PC-3 (cell line): Measurements from ENCODE around the gene BCCIP. TPM values are rescaled to one million over a fixed set of nuclear protein-coding genes. Genes with fewer than 3 reads are reported as not detected.

Source experiments
- ATAC-seq: fragments of 200-7000 bp; cut with Tn5 transposase; 2 replicates; pipeline ENCODE4 v1.9.1; 2020; ENCODE audit warnings: mild to moderate bottlenecking, moderate library complexity
- BruUV-seq: library from RNA; stranded (reverse); fragments of 400-500 nt; replicated peaks from 2 replicates; lab custom pipeline; 2021; lab: Mats Ljungman, UMichigan
- CTCF ChIA-PET: fragments of 300-600 bp; sonication (Branson Sonifier 250); formaldehyde crosslinking; loops from one replicate; lab custom pipeline; 2022; ENCODE audit warnings: antibody characterized with exemption; lab: Charles Lee
- POLR2A ChIA-PET: fragments of 300-600 bp; sonication (Branson Sonifier 250); formaldehyde crosslinking; loops from one replicate; lab custom pipeline; 2022; ENCODE audit warnings: antibody characterized with exemption; ENCODE audit not compliant: unreplicated experiment; lab: Charles Lee
- DNase-seq: peaks from one replicate; pipeline ENCODE4 v3.0.0-alpha.2; 2015
- H2AFZ ChIP-seq: fragments of 300-600 bp; sonication (generic); 2 replicates; pipeline ENCODE4 v1.6.0; 2016; ENCODE audit warnings: antibody characterized with exemption, low read length
- H3F3A ChIP-seq: fragments of 300-600 bp; sonication (generic); one replicate; pipeline ENCODE4 v1.6.0; 2017; ENCODE audit warnings: antibody characterized with exemption, low read length, control low read depth, mild to moderate bottlenecking; ENCODE audit not compliant: unreplicated experiment
- H3K27ac ChIP-seq: fragments of 300-600 bp; sonication (generic); 2 replicates; pipeline ENCODE4 v1.5.1; 2016; ENCODE audit warnings: mild to moderate bottlenecking, low read length
- H3K27me3 ChIP-seq: fragments of 300-600 bp; sonication (generic); 2 replicates; pipeline ENCODE4 v1.6.1; 2016; ENCODE audit warnings: low read length, mixed read lengths
- H3K36me3 ChIP-seq: fragments of 300-600 bp; sonication (generic); 2 replicates; pipeline ENCODE4 v1.6.1; 2016; ENCODE audit warnings: low read depth, mixed run types, low read length, mixed read lengths
- H3K4me1 ChIP-seq: fragments of 300-600 bp; sonication (generic); 2 replicates; pipeline ENCODE4 v1.5.1; 2016; ENCODE audit warnings: low read length; ENCODE audit not compliant: insufficient read depth
- H3K4me2 ChIP-seq: fragments of 300-600 bp; sonication (generic); 2 replicates; pipeline ENCODE4 v1.6.0; 2016; ENCODE audit warnings: low read length
- H3K4me3 ChIP-seq: fragments of 300-600 bp; sonication (generic); 2 replicates; pipeline ENCODE4 v1.5.1; 2016; ENCODE audit warnings: mild to moderate bottlenecking, low read length, mixed read lengths
- H3K79me2 ChIP-seq: fragments of 300-600 bp; sonication (generic); 2 replicates; pipeline ENCODE4 v1.6.1; 2017; ENCODE audit warnings: low read length, mixed read lengths
- H3K9ac ChIP-seq: fragments of 300-600 bp; sonication (generic); 2 replicates; pipeline ENCODE4 v1.6.0; 2016; ENCODE audit warnings: mild to moderate bottlenecking, low read length
- H3K9me2 ChIP-seq: fragments of 300-600 bp; sonication (generic); replicated peaks from 2 replicates; pipeline ENCODE4 v1.6.1; 2016; ENCODE audit warnings: mixed run types, low read length, mixed read lengths
- H3K9me3 ChIP-seq: fragments of 300-600 bp; sonication (generic); 2 replicates; pipeline ENCODE4 v1.6.1; 2016; ENCODE audit warnings: low read length, mixed read lengths
- H4K20me1 ChIP-seq: fragments of 300-600 bp; sonication (generic); 2 replicates; pipeline ENCODE4 v1.6.1; 2016; ENCODE audit warnings: low read length, mixed read lengths
- EZH2 ChIP-seq: fragments of 300-600 bp; sonication (generic); IDR thresholded peaks from one replicate; pipeline ENCODE4 v1.6.1; 2017; ENCODE audit warnings: antibody characterized with exemption, mild to moderate bottlenecking, low read length; ENCODE audit not compliant: unreplicated experiment
- EZH2phosphoT487 ChIP-seq: fragments of 300-600 bp; sonication (generic); IDR thresholded peaks from 2 replicates; pipeline ENCODE4 v1.6.1; 2018; ENCODE audit warnings: mild to moderate bottlenecking, antibody characterized with exemption, low read length, borderline replicate concordance
- intact Hi-C: fragments of 100-400 bp; cut with micrococcal nuclease; formaldehyde crosslinking; loops from 2 replicates; pipeline ENCODE4 v1.9.0; 2023
- total RNA-seq: library from RNA; depleted of rRNA; stranded (reverse); fragments of >200 nt; gene quantifications from 2 replicates; pipeline ENCODE4 v1.2.3, GENCODE V29; 2014
- TF ChIP-seq, protein P1 (sequence below): fragments of 300-600 bp; sonication (generic); conservative IDR thresholded peaks from 2 replicates; pipeline ENCODE4 v1.5.1; 2017; ENCODE audit warnings: antibody characterized with exemption, low read depth, mild to moderate bottlenecking, low read length

BCCIP gene
- total RNA-seq, 1 experiment from 2014 or later, result 81.5 TPM

DNA sequence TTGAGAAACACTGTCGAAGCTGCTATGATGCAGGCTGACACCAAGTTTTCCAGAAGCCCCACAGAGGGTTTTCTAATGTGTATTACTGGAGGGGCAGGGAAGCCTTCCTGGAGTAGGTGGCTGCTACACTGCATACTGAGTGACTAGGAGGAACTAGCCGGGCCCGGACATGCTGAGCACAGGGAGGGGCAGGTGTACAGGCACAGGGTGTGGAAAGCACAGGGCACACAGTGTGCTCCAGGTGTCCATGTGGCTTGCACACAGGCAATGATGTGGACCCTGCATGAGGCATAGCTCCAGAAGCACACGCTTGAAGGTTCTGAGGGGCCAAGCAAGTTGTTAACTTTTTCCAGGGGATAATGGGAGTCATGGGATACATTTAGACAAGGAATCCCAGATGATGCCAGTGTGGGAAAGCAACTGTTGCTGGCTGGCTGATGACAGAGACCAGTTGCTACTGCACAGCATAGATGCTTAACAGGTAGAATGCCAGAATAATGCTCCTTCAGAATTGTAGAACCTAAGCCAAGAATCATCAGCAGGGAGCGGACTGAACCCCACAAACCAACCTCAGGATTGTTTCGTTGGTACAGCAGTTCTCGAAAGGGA lies 43.2 kb downstream of the BCCIP start:
- Histone ChIP-seq H3K9me2 (no peaks in the 10 kb centered on the region), H3K4me1 (no peaks in the 10 kb centered on the region), H4K20me1 (no peaks in the 10 kb centered on the region), H3K9me3 (no peaks in the 10 kb centered on the region), H3K9ac (no peak overlapping the region), H3K27ac (no peak overlapping the region), H2AFZ (no peak overlapping the region), H3K79me2 (no peaks in the 10 kb centered on the region), H3K4me2 (no peak overlapping the region), H3K36me3 (no peaks in the 10 kb centered on the region; the same call in 1 of the 2 replicates), H3F3A (no peaks in the 10 kb centered on the region), H3K4me3 (no peak overlapping the region), H3K27me3 (no peaks in the 10 kb centered on the region)
- ChIA-PET CTCF (no interaction called here), POLR2A (no interaction called here)
- intact Hi-C loops, result loop anchor here (5.0 kb wide), 2 partner anchors 41 to 521 kb away; partner anchors contain the start of gene ADAM12
- BruUV-seq, result no TSS peak
- DNase-seq, result no peak
- TF ChIP-seq EZH2phosphoT487, result no peak
- no peak for TF ChIP-seq EZH2
- TF ChIP-seq, protein P1, sequence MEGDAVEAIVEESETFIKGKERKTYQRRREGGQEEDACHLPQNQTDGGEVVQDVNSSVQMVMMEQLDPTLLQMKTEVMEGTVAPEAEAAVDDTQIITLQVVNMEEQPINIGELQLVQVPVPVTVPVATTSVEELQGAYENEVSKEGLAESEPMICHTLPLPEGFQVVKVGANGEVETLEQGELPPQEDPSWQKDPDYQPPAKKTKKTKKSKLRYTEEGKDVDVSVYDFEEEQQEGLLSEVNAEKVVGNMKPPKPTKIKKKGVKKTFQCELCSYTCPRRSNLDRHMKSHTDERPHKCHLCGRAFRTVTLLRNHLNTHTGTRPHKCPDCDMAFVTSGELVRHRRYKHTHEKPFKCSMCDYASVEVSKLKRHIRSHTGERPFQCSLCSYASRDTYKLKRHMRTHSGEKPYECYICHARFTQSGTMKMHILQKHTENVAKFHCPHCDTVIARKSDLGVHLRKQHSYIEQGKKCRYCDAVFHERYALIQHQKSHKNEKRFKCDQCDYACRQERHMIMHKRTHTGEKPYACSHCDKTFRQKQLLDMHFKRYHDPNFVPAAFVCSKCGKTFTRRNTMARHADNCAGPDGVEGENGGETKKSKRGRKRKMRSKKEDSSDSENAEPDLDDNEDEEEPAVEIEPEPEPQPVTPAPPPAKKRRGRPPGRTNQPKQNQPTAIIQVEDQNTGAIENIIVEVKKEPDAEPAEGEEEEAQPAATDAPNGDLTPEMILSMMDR, result no peak
- ATAC-seq, result no peak

DNA sequence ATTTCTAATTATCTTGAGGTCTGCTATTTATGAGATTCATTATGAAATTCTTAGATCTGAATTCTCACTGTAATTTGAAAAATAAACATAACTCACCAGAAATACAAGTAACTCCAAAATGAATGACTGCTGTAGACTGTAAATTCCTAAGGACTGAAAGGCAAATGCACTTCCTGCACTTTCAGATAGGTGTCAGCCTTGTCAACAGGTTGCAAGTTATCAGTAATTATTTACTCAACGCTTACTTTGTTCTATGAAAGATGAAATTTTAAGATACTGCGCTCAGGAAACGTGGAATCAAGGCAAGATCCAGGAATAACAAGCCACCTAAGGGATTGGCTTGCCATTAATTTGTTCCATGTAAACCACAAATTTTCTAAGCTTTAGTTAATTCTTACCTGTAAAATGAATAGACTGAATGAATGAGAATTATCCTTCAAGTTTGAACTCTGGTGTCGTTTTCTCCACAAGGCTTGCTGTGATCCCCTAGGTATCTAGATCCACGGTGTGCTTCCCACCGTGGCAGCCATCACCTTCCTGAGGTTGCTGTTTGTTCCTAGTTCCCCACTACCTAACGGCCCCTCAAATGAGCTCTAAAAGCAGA lies 45.1 kb downstream of the BCCIP start:
- CTCF ChIA-PET, result interaction anchor here (0.6 kb wide), 1 partner anchor 31 kb away, joined by 3 read pairs; no protein-coding TSS in a partner anchor
- Histone ChIP-seq H3K36me3 (no peaks in the 10 kb centered on the region; the same call in 1 of the 2 replicates), H3K79me2 (no peaks in the 10 kb centered on the region), H3K9ac (no peak overlapping the region), H3K4me2 (no peak overlapping the region), H3F3A (no peaks in the 10 kb centered on the region), H3K27me3 (no peaks in the 10 kb centered on the region), H2AFZ (no peak overlapping the region), H3K4me1 (no peaks in the 10 kb centered on the region), H3K4me3 (no peak overlapping the region), H3K9me3 (no peaks in the 10 kb centered on the region), H3K9me2 (no peaks in the 10 kb centered on the region), H4K20me1 (no peaks in the 10 kb centered on the region), H3K27ac (no peak overlapping the region)
- intact Hi-C loops, result loop anchor here (2.0 to 5.0 kb wide), 5 partner anchors 39 to 636 kb away; partner anchors contain the start of gene ADAM12
- peak; percentile 74 for DNase-seq
- no TSS peak for BruUV-seq
- POLR2A ChIA-PET, result interaction anchor here (0.5 kb wide), 1 partner anchor 284 kb away, joined by 4 read pairs; no protein-coding TSS in a partner anchor
- TF ChIP-seq, protein P1, result peak; percentile 90
- TF ChIP-seq EZH2phosphoT487, result no peak
- peak; percentile 67 for ATAC-seq

DNA sequence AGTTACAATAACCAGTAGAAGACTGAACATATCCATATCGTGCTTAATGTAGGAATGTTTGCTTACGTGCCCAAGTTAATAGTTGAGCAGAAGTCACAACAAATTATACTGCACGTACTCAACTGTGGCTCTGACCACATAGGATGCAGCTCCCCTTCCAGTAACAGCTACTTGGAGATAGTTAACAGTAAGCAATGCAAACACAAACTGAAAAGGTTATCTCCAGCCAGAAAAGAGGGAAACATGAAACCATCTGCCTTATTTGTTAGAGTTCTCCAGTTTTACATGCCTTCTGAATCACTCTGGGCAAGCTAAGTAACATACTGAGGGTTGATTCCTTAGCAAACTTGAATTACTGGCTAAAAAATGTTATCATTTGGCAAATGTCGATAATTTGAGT lies 48.0 kb downstream of the BCCIP start:
- H3K27ac ChIP-seq, result no peak overlapping the region
- H4K20me1 ChIP-seq, result no peaks in the 10 kb centered on the region
- H3K4me1 ChIP-seq, result no peaks in the 10 kb centered on the region
- DNase-seq (no peak), ATAC-seq (peak; percentile 49; the same call in 1 of the 2 replicates)
- no TSS peak for BruUV-seq
- ChIA-PET POLR2A (no interaction called here), CTCF (no interaction called here)
- H3K4me2 ChIP-seq, result no peak overlapping the region
- H3F3A ChIP-seq, result no peaks in the 10 kb centered on the region
- H3K36me3 ChIP-seq, result peaks cover 13% of the 10 kb centered on the region
- H2AFZ ChIP-seq, result no peak overlapping the region
- intact Hi-C loops, result no loop called here
- H3K9me3 ChIP-seq, result no peaks in the 10 kb centered on the region; the same call in 1 of the 2 replicates
- H3K27me3 ChIP-seq, result no peaks in the 10 kb centered on the region
- H3K9ac ChIP-seq, result no peak overlapping the region
- H3K9me2 ChIP-seq, result no peaks in the 10 kb centered on the region
- H3K79me2 ChIP-seq, result 0 out of 2 replicates have a peak, but pooled peaks cover under 1% of the 10 kb centered on the region
- TF ChIP-seq EZH2phosphoT487 (no peak), EZH2 (no peak)
- TF ChIP-seq, protein P1, result no peak
- H3K4me3 ChIP-seq, result no peak overlapping the region
